KMS-11 (cell line): ENCODE results near the gene PPP1R3G.
"Not testable (repeated sequence)": the region's sequence is repeated elsewhere in the genome, so short reads cannot be mapped to it uniquely, and the experiment has no call there.

Source experiments
- H2AFZ ChIP-seq: fragments of 200-600 bp; sonication (generic); 2 replicates; pipeline ENCODE4 v1.6.1; 2016; ENCODE audit warnings: antibody characterized with exemption, mixed run types, low read depth
- H3K27ac ChIP-seq: fragments of 200-600 bp; sonication (generic); 2 replicates; pipeline ENCODE4 v1.6.1; 2016; ENCODE audit warnings: mild to moderate bottlenecking, mixed run types
- H3K27me3 ChIP-seq: fragments of 200-600 bp; sonication (generic); 2 replicates; pipeline ENCODE4 v1.6.1; 2017; ENCODE audit warnings: mild to moderate bottlenecking, low read depth, mixed run types, moderate library complexity; ENCODE audit not compliant: insufficient read depth
- H3K36me3 ChIP-seq: fragments of 200-600 bp; sonication (generic); 2 replicates; pipeline ENCODE4 v1.6.1; 2017; ENCODE audit warnings: mild to moderate bottlenecking, mixed run types; ENCODE audit not compliant: insufficient read depth
- H3K4me1 ChIP-seq: fragments of 200-600 bp; sonication (generic); 2 replicates; pipeline ENCODE4 v1.6.1; 2016; ENCODE audit warnings: mild to moderate bottlenecking, low read depth, mixed run types; ENCODE audit not compliant: poor library complexity, severe bottlenecking
- H3K4me2 ChIP-seq: fragments of 200-600 bp; sonication (generic); 2 replicates; pipeline ENCODE4 v1.7.0; 2016; ENCODE audit warnings: mild to moderate bottlenecking, mixed run types
- H3K4me3 ChIP-seq: fragments of 200-600 bp; sonication (generic); IDR thresholded peaks from 2 replicates; pipeline ENCODE4 v1.6.1; 2017; ENCODE audit warnings: low read depth, low read length, mixed read lengths; ENCODE audit not compliant: insufficient read depth
- H3K79me2 ChIP-seq: fragments of 200-600 bp; sonication (generic); 2 replicates; pipeline ENCODE4 v1.6.1; 2016; ENCODE audit warnings: low read depth, mixed run types; ENCODE audit not compliant: insufficient read depth
- H3K9ac ChIP-seq: fragments of 200-600 bp; sonication (generic); 2 replicates; pipeline ENCODE4 v1.6.1; 2016; ENCODE audit warnings: mild to moderate bottlenecking, mixed run types
- H4K20me1 ChIP-seq: fragments of 200-600 bp; sonication (generic); 2 replicates; pipeline ENCODE4 v1.6.1; 2016; ENCODE audit warnings: mild to moderate bottlenecking, mixed run types; ENCODE audit not compliant: insufficient read depth
- TF ChIP-seq, protein P1 (sequence below): fragments of 200-600 bp; sonication (generic); conservative IDR thresholded peaks from 2 replicates; pipeline ENCODE4 v1.6.1; 2017; ENCODE audit warnings: low read depth, mild to moderate bottlenecking, antibody characterized with exemption, low read length, moderate library complexity, mixed read lengths

The PPP1R3G gene

DNA sequence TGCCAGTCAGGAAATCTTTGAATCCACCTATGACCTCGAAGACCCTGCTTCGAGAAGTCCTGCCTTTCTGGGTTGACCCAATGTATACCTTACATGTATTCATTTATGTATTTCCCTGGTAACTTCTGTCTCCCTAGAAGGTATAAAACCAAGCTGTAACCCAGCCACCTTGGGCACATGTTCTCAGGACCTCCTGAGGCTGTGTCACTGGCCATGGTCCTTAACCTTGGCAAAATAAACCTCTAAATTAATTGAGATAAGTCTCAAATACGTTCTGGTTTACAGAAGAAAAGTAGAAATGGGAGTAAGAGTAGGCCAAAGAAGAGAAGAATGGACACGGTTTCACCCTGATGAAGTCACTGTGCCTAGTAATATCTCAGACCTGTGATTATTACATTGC is 30.0 kb upstream of the PPP1R3G start:
- H3K4me2 ChIP-seq, result no peak overlapping the region
- H3K79me2 ChIP-seq, result no peaks in the 10 kb centered on the region
- H3K9ac ChIP-seq, result no peak overlapping the region
- H3K4me1 ChIP-seq, result peaks cover 20% of the 10 kb centered on the region
- no peak overlapping the region for H3K4me3 ChIP-seq
- H3K27ac ChIP-seq, result no peak overlapping the region
- no peaks in the 10 kb centered on the region for H3K36me3 ChIP-seq
- no peaks in the 10 kb centered on the region for H4K20me1 ChIP-seq
- TF ChIP-seq, protein P1, sequence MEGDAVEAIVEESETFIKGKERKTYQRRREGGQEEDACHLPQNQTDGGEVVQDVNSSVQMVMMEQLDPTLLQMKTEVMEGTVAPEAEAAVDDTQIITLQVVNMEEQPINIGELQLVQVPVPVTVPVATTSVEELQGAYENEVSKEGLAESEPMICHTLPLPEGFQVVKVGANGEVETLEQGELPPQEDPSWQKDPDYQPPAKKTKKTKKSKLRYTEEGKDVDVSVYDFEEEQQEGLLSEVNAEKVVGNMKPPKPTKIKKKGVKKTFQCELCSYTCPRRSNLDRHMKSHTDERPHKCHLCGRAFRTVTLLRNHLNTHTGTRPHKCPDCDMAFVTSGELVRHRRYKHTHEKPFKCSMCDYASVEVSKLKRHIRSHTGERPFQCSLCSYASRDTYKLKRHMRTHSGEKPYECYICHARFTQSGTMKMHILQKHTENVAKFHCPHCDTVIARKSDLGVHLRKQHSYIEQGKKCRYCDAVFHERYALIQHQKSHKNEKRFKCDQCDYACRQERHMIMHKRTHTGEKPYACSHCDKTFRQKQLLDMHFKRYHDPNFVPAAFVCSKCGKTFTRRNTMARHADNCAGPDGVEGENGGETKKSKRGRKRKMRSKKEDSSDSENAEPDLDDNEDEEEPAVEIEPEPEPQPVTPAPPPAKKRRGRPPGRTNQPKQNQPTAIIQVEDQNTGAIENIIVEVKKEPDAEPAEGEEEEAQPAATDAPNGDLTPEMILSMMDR, result no peak
- H2AFZ ChIP-seq, result no peak overlapping the region
- H3K27me3 ChIP-seq, result no peaks in the 10 kb centered on the region

DNA sequence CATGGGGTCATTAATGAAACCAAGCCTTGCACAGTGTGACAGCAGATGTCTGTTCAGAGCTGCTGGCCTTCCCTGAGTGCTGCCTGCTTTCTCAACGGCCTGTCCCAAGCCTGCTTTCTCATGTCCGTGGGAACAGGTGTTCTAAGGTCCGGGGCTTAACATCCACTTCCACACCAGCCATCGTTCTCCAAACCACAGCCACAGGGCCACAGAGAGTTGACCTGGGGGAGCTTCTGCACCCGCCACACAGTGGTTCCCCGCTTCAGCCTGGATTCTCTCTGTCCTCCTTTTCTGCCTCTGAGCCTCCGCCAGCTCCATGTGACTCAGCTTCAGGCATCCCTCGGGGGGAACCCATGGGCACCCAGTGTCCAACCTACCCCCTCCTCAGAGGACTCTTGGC is 26.9 kb upstream of the PPP1R3G start:
- H3K4me3 ChIP-seq, result no peak overlapping the region
- no peaks in the 10 kb centered on the region for H4K20me1 ChIP-seq
- TF ChIP-seq, protein P1, result no peak
- no peaks in the 10 kb centered on the region for H3K79me2 ChIP-seq
- H3K4me1 ChIP-seq, result peaks cover 11% of the 10 kb centered on the region
- H2AFZ ChIP-seq, result no peak overlapping the region
- H3K4me2 ChIP-seq, result no peak overlapping the region
- H3K27ac ChIP-seq, result no peak overlapping the region
- H3K27me3 ChIP-seq, result no peaks in the 10 kb centered on the region
- no peak overlapping the region for H3K9ac ChIP-seq
- no peaks in the 10 kb centered on the region for H3K36me3 ChIP-seq

DNA sequence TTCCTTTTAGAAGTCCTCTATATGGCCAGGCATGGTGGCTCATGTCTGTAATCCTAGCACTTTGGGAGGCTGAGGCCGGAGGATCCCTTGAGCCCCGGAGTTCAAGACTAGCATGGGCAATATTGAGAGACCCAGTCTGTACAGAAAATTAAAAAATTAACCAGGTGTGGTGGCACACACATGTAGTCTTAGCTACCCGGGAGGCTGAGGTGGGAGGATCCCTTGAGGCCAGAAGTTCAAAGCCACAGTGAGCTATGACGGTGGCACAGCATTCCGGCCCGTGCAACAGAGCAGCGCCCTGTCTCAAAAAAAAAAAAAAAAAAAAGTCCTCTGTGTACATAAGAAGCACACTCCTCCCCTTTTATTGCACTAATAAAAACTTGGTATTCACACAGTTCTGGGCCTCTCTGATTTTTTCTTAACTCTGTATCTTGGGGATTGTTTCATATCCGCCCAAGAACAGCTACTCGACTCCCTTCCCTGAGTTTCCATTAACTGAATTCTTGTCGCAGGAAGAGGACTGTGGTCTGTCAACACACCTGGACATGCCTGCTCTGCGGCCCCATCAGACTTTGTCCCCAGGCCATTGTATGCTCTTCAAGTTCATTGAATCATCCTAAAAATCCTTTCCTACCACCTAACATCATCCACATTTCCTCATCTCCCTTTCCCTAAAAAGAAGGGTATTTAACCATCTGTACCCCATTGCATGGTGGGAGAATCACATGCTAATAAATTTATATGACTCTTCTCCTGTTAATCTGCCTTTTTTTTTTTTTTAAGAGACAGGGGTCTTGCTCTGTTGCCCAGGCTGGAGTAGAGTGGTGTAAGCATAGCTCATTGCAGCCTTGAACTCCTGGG is 25.9 kb upstream of the PPP1R3G start:
- no peak overlapping the region for H2AFZ ChIP-seq
- H3K9ac ChIP-seq, result no peak overlapping the region
- no peak overlapping the region for H3K27ac ChIP-seq
- TF ChIP-seq, protein P1, result no peak
- peaks cover under 1% of the 10 kb centered on the region for H3K4me1 ChIP-seq
- no peak overlapping the region for H3K4me2 ChIP-seq
- H3K27me3 ChIP-seq, result no peaks in the 10 kb centered on the region
- H4K20me1 ChIP-seq, result no peaks in the 10 kb centered on the region
- no peaks in the 10 kb centered on the region for H3K36me3 ChIP-seq
- H3K79me2 ChIP-seq, result no peaks in the 10 kb centered on the region
- no peak overlapping the region for H3K4me3 ChIP-seq

DNA sequence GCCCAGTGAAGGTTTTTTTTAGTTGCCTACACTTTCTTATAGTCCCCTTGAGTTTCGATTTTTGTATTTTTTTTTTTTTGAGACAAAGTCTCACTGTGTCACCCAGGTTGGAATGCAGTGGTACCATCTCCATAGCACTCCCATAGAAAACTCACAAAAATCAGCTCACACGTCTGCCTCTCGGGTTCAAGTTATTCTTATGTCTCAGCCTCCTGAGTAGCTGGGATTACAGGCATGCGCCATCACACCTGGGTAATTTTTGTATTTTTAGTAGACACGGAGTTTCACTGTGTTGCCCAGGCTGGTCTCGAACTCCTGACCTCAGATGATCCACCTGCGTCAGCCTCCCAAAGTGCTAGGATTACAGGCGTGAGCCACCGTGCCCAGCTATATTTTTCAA is 24.7 kb upstream of the PPP1R3G start:
- H3K9ac ChIP-seq, H3K79me2 ChIP-seq, H3K4me2 ChIP-seq, H2AFZ ChIP-seq, H3K4me3 ChIP-seq, H3K36me3 ChIP-seq, H3K27ac ChIP-seq, H3K27me3 ChIP-seq, H3K4me1 ChIP-seq, H4K20me1 ChIP-seq: not testable (repeated sequence)

DNA sequence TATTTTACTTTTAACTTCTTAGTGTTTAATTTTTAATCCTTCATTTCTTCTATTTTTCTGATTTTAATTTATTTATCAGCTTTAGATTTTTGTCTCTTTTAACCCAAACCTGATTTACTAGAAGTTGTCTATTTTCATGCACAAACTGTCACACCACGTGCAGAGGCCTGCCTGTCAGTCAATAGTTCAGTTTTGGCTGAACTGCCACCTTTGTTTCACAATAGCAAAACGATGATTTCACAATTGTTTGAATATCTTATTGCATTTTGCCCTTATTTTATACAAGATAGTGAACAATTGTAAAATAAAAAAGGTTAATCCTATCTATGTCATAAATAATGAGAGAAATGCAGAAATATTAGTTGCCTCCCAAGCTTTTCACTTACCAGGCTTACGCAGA is 24.0 kb upstream of the PPP1R3G start:
- H4K20me1 ChIP-seq, result no peaks in the 10 kb centered on the region
- no peaks in the 10 kb centered on the region for H3K4me1 ChIP-seq
- H3K4me2 ChIP-seq, result no peak overlapping the region
- no peaks in the 10 kb centered on the region for H3K27me3 ChIP-seq
- H3K36me3 ChIP-seq, result no peaks in the 10 kb centered on the region
- no peak overlapping the region for H3K9ac ChIP-seq
- no peaks in the 10 kb centered on the region for H3K79me2 ChIP-seq
- H3K27ac ChIP-seq, result no peak overlapping the region
- H2AFZ ChIP-seq, result no peak overlapping the region
- TF ChIP-seq, protein P1, result no peak
- H3K4me3 ChIP-seq, result no peak overlapping the region
